Measurements from ENCODE around the gene GAS7.
"Not testable (repeated sequence)": the region's sequence is repeated elsewhere in the genome, so short reads cannot be mapped to it uniquely, and the experiment has no call there.

GAS7 gene

GRCh38 chr17:10095295-10095694 lies 103.1 kb downstream of the GAS7 start:
- H3K27me3 ChIP-seq (replicated peaks in 2 of 5; ENCODE audit: control insufficient read depth in 4 of 5, insufficient read depth in 5 of 5, low read length in 4 of 5); DNase-seq; H3K27ac ChIP-seq (ENCODE audit: insufficient read depth in 1 of 2, low read depth in 1 of 2, low read length in 2 of 2, poor library complexity in 1 of 2, severe bottlenecking in 2 of 2); H3K4me1 ChIP-seq (ENCODE audit: control extremely low read depth in 1 of 4, control insufficient read depth in 4 of 4, insufficient read depth in 4 of 4, low read length in 3 of 4); H3K9me3 ChIP-seq (ENCODE audit: control extremely low read depth in 1 of 5, control insufficient read depth in 4 of 5, insufficient read depth in 2 of 5, low read depth in 1 of 5, low read length in 4 of 5); H3K4me3 ChIP-seq (ENCODE audit: control insufficient read depth in 1 of 7, extremely low read depth in 1 of 7, insufficient read depth in 4 of 7, low read depth in 2 of 7, low read length in 6 of 7); CTCF ChIA-PET; POLR2A ChIA-PET; H3K36me3 ChIP-seq (ENCODE audit: control insufficient read depth in 4 of 4, insufficient read depth in 4 of 4, low read length in 3 of 4): not testable (repeated sequence)
- 98% methylated on average over 4 of the region's 8 CpGs for WGBS (ENCODE audit: insufficient coverage)

- CTCF ChIA-PET = no interaction called here
- Histone ChIP-seq H3K27me3 (replicated peaks in 2 of 5; ENCODE audit: control insufficient read depth in 4 of 5, insufficient read depth in 5 of 5, low read length in 4 of 5) (no peaks in the 10 kb centered on the region), H3K36me3 (ENCODE audit: control insufficient read depth in 4 of 4, insufficient read depth in 4 of 4, low read length in 3 of 4) (no peaks in the 10 kb centered on the region), H3K4me1 (ENCODE audit: control extremely low read depth in 1 of 4, control insufficient read depth in 4 of 4, insufficient read depth in 4 of 4, low read length in 3 of 4) (peaks cover 0 to 6% (median 0%) of the 10 kb centered on the region in 4 experiments), H3K9me3 (ENCODE audit: control extremely low read depth in 1 of 5, control insufficient read depth in 4 of 5, insufficient read depth in 2 of 5, low read depth in 1 of 5, low read length in 4 of 5) (peaks cover 0 to 6% (median 4%) of the 10 kb centered on the region in 5 experiments), H3K27ac (ENCODE audit: insufficient read depth in 1 of 2, low read depth in 1 of 2, low read length in 2 of 2, poor library complexity in 1 of 2, severe bottlenecking in 2 of 2) (no peak overlapping the region), H3K4me3 (ENCODE audit: control insufficient read depth in 1 of 7, extremely low read depth in 1 of 7, insufficient read depth in 4 of 7, low read depth in 2 of 7, low read length in 6 of 7) (no peak overlapping the region)
- no peak for DNase-seq
- WGBS (ENCODE audit: insufficient coverage) = 100% methylated on average over 7 of the region's 8 CpGs
- POLR2A ChIA-PET = no interaction called here
These were observed 103.6 kb downstream of the GAS7 start for GRCh38 chr17:10094797-10095196.

- POLR2A ChIA-PET = no interaction called here
- no peak for DNase-seq
- CTCF ChIA-PET = no interaction called here
- WGBS (ENCODE audit: insufficient coverage) = 100% methylated on average over 1 of the region's 2 CpGs
- no peak overlapping the region for H3K4me3 ChIP-seq (ENCODE audit: control insufficient read depth in 1 of 7, extremely low read depth in 1 of 7, insufficient read depth in 4 of 7, low read depth in 2 of 7, low read length in 6 of 7)
- H3K27ac ChIP-seq (ENCODE audit: insufficient read depth in 1 of 2, low read depth in 1 of 2, low read length in 2 of 2, poor library complexity in 1 of 2, severe bottlenecking in 2 of 2) = no peak overlapping the region
- peaks cover 0 to 6% (median 4%) of the 10 kb centered on the region in 5 experiments for H3K9me3 ChIP-seq (ENCODE audit: control extremely low read depth in 1 of 5, control insufficient read depth in 4 of 5, insufficient read depth in 2 of 5, low read depth in 1 of 5, low read length in 4 of 5)
- H3K4me1 ChIP-seq (ENCODE audit: control extremely low read depth in 1 of 4, control insufficient read depth in 4 of 4, insufficient read depth in 4 of 4, low read length in 3 of 4) = peaks cover 0 to 3% (median 2%) of the 10 kb centered on the region in 4 experiments
- no peaks in the 10 kb centered on the region for H3K27me3 ChIP-seq (replicated peaks in 2 of 5; ENCODE audit: control insufficient read depth in 4 of 5, insufficient read depth in 5 of 5, low read length in 4 of 5)
- no peaks in the 10 kb centered on the region for H3K36me3 ChIP-seq (ENCODE audit: control insufficient read depth in 4 of 4, insufficient read depth in 4 of 4, low read length in 3 of 4)
These were observed 105.8 kb downstream of the GAS7 start for GRCh38 chr17:10092595-10092994.

- Histone ChIP-seq H3K4me3 (ENCODE audit: control insufficient read depth in 1 of 7, extremely low read depth in 1 of 7, insufficient read depth in 4 of 7, low read depth in 2 of 7, low read length in 6 of 7) (no peak overlapping the region), H3K4me1 (ENCODE audit: control extremely low read depth in 1 of 4, control insufficient read depth in 4 of 4, insufficient read depth in 4 of 4, low read length in 3 of 4) (peaks cover 3 to 16% (median 12%) of the 10 kb centered on the region in 4 experiments), H3K36me3 (ENCODE audit: control insufficient read depth in 4 of 4, insufficient read depth in 4 of 4, low read length in 3 of 4) (no peaks in the 10 kb centered on the region), H3K9me3 (ENCODE audit: control extremely low read depth in 1 of 5, control insufficient read depth in 4 of 5, insufficient read depth in 2 of 5, low read depth in 1 of 5, low read length in 4 of 5) (peaks cover 0 to 6% (median 4%) of the 10 kb centered on the region in 5 experiments), H3K27ac (ENCODE audit: insufficient read depth in 1 of 2, low read depth in 1 of 2, low read length in 2 of 2, poor library complexity in 1 of 2, severe bottlenecking in 2 of 2) (no peak overlapping the region), H3K27me3 (replicated peaks in 2 of 5; ENCODE audit: control insufficient read depth in 4 of 5, insufficient read depth in 5 of 5, low read length in 4 of 5) (no peaks in the 10 kb centered on the region)
- ChIA-PET CTCF (no interaction called here), POLR2A (no interaction called here)
- WGBS (ENCODE audit: insufficient coverage) = 100% methylated on average over 1 of the region's 5 CpGs
- DNase-seq = no peak
These were observed 107.4 kb downstream of the GAS7 start for GRCh38 chr17:10091046-10091445.

GRCh38 chr17:10089196-10089804 lies 109.1 kb downstream of the GAS7 start:
- Histone ChIP-seq H3K27ac (ENCODE audit: insufficient read depth in 1 of 2, low read depth in 1 of 2, low read length in 2 of 2, poor library complexity in 1 of 2, severe bottlenecking in 2 of 2) (no peak overlapping the region), H3K36me3 (ENCODE audit: control insufficient read depth in 4 of 4, insufficient read depth in 4 of 4, low read length in 3 of 4) (no peaks in the 10 kb centered on the region), H3K9me3 (ENCODE audit: control extremely low read depth in 1 of 5, control insufficient read depth in 4 of 5, insufficient read depth in 2 of 5, low read depth in 1 of 5, low read length in 4 of 5) (peaks cover 0 to 6% (median 4%) of the 10 kb centered on the region in 5 experiments), H3K27me3 (replicated peaks in 2 of 5; ENCODE audit: control insufficient read depth in 4 of 5, insufficient read depth in 5 of 5, low read length in 4 of 5) (no peaks in the 10 kb centered on the region), H3K4me3 (ENCODE audit: control insufficient read depth in 1 of 7, extremely low read depth in 1 of 7, insufficient read depth in 4 of 7, low read depth in 2 of 7, low read length in 6 of 7) (no peak overlapping the region), H3K4me1 (ENCODE audit: control extremely low read depth in 1 of 4, control insufficient read depth in 4 of 4, insufficient read depth in 4 of 4, low read length in 3 of 4) (peaks cover 3 to 16% (median 12%) of the 10 kb centered on the region in 4 experiments)
- no peak for DNase-seq
- 100% methylated on average over 2 of the region's 4 CpGs for WGBS (ENCODE audit: insufficient coverage)
- ChIA-PET CTCF (interaction anchor here (1.1 kb wide), 1 partner anchor 13 kb away, joined by 3 read pairs; no protein-coding TSS in a partner anchor), POLR2A (interaction anchor here (0.6 kb wide), 1 partner anchor 575 kb away, joined by 3 read pairs; no protein-coding TSS in a partner anchor)

- Histone ChIP-seq H3K27me3 (replicated peaks in 2 of 5; ENCODE audit: control insufficient read depth in 4 of 5, insufficient read depth in 5 of 5, low read length in 4 of 5) (no peaks in the 10 kb centered on the region), H3K4me1 (ENCODE audit: control extremely low read depth in 1 of 4, control insufficient read depth in 4 of 4, insufficient read depth in 4 of 4, low read length in 3 of 4) (peaks cover 3 to 16% (median 12%) of the 10 kb centered on the region in 4 experiments), H3K36me3 (ENCODE audit: control insufficient read depth in 4 of 4, insufficient read depth in 4 of 4, low read length in 3 of 4) (no peaks in the 10 kb centered on the region), H3K27ac (ENCODE audit: insufficient read depth in 1 of 2, low read depth in 1 of 2, low read length in 2 of 2, poor library complexity in 1 of 2, severe bottlenecking in 2 of 2) (no peak overlapping the region), H3K9me3 (ENCODE audit: control extremely low read depth in 1 of 5, control insufficient read depth in 4 of 5, insufficient read depth in 2 of 5, low read depth in 1 of 5, low read length in 4 of 5) (peaks cover 0 to 12% (median 5%) of the 10 kb centered on the region in 5 experiments), H3K4me3 (ENCODE audit: control insufficient read depth in 1 of 7, extremely low read depth in 1 of 7, insufficient read depth in 4 of 7, low read depth in 2 of 7, low read length in 6 of 7) (no peak overlapping the region)
- POLR2A ChIA-PET = interaction anchor here (0.6 kb wide), 1 partner anchor 576 kb away, joined by 3 read pairs; no protein-coding TSS in a partner anchor
- no peak for DNase-seq
- CTCF ChIA-PET = interaction anchor here (0.9 kb wide), 1 partner anchor 105 kb away, joined by 3 read pairs; no protein-coding TSS in a partner anchor
- WGBS (ENCODE audit: insufficient coverage) = 100% methylated on average over 5 of the region's 6 CpGs
These were observed 110.0 kb downstream of the GAS7 start for GRCh38 chr17:10088444-10088843.

- H3K36me3 ChIP-seq (ENCODE audit: control insufficient read depth in 4 of 4, insufficient read depth in 4 of 4, low read length in 3 of 4) = no peaks in the 10 kb centered on the region
- H3K27ac ChIP-seq (ENCODE audit: insufficient read depth in 1 of 2, low read depth in 1 of 2, low read length in 2 of 2, poor library complexity in 1 of 2, severe bottlenecking in 2 of 2) = no peak overlapping the region
- ChIA-PET CTCF (no interaction called here), POLR2A (interaction anchor here (0.6 kb wide), 1 partner anchor 25 kb away, joined by 3 read pairs; no protein-coding TSS in a partner anchor)
- peak overlapping the region in 1 of 7 experiments; percentile 19 for H3K4me3 ChIP-seq (ENCODE audit: control insufficient read depth in 1 of 7, extremely low read depth in 1 of 7, insufficient read depth in 4 of 7, low read depth in 2 of 7, low read length in 6 of 7)
- peaks cover 0 to 10% (median 7%) of the 10 kb centered on the region in 5 experiments for H3K9me3 ChIP-seq (ENCODE audit: control extremely low read depth in 1 of 5, control insufficient read depth in 4 of 5, insufficient read depth in 2 of 5, low read depth in 1 of 5, low read length in 4 of 5)
- peak; percentile 12 to 62 (median 57) for DNase-seq
- H3K4me1 ChIP-seq (ENCODE audit: control extremely low read depth in 1 of 4, control insufficient read depth in 4 of 4, insufficient read depth in 4 of 4, low read length in 3 of 4) = peaks cover 3 to 16% (median 12%) of the 10 kb centered on the region in 4 experiments
- 6% methylated on average over 3 of the region's 3 CpGs for WGBS (ENCODE audit: insufficient coverage)
- H3K27me3 ChIP-seq (replicated peaks in 2 of 5; ENCODE audit: control insufficient read depth in 4 of 5, insufficient read depth in 5 of 5, low read length in 4 of 5) = no peaks in the 10 kb centered on the region
These were observed 111.1 kb downstream of the GAS7 start for GRCh38 chr17:10087355-10087754.
